Measurements from ENCODE around the gene CCDC15. TPM values are rescaled to one million over a fixed set of nuclear protein-coding genes. Genes with fewer than 3 reads are reported as not detected.
A peak's percentile ranks its signal among the peaks of the same experiment; 100 is the strongest.

CCDC15 gene
- total RNA-seq, 1 donor from 2014 or later = 2.9 TPM

DNA sequence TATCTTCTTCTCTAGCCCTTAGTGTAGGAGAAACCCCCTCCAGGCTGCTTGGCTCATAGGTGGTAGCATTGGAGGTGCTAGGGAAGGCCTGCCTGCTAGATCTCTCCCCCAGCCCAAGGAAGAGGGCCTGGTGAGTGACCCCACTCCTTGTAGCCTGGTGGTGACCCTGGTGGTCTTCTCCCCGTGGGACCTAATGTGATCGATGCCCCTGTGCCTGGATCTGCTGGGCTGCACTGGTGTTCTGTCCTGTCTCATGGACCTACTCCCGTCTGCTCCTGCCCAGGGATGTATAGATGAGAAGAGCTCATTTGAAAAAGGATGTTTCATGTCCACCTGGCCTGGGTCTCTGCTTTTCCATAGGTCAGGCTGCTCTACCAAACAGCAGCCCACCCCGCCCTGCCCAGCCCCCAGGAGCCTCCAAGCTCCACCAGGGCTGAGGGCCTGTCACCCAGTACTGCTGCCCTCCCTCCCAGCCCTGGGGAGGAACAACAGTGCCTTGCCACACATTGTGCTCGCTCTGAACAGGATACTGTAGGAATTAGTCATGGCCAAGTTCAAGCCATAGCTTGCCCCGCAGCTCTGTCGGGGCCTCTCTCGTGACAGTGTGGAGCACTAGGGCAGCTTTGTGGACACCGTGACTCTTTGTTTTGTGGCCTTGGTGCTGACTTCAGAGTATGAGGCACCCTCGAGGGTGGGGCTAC lies 128.8 kb downstream of the CCDC15 start:
- Histone ChIP-seq H3K27me3 (no peaks in the 10 kb centered on the region), H3K9me3 (no peaks in the 10 kb centered on the region), H3K27ac (peak overlapping the region; percentile 17), H3K36me3 (no peaks in the 10 kb centered on the region), H3K4me1 (peaks cover 20% of the 10 kb centered on the region), H3K4me3 (no peak overlapping the region)
- peak; percentile 25 to 64 for TF ChIP-seq POLR2AphosphoS5 (IDR thresholded peaks at IDR 0.05; ENCODE audit: insufficient read depth in 1 of 2, low read depth in 1 of 2)
- TF ChIP-seq, protein P1, sequence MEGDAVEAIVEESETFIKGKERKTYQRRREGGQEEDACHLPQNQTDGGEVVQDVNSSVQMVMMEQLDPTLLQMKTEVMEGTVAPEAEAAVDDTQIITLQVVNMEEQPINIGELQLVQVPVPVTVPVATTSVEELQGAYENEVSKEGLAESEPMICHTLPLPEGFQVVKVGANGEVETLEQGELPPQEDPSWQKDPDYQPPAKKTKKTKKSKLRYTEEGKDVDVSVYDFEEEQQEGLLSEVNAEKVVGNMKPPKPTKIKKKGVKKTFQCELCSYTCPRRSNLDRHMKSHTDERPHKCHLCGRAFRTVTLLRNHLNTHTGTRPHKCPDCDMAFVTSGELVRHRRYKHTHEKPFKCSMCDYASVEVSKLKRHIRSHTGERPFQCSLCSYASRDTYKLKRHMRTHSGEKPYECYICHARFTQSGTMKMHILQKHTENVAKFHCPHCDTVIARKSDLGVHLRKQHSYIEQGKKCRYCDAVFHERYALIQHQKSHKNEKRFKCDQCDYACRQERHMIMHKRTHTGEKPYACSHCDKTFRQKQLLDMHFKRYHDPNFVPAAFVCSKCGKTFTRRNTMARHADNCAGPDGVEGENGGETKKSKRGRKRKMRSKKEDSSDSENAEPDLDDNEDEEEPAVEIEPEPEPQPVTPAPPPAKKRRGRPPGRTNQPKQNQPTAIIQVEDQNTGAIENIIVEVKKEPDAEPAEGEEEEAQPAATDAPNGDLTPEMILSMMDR (IDR thresholded peaks at IDR 0.05) = no peak
- intact Hi-C loops (cut with DNase I) = loop anchor here (10.0 kb wide), 1 partner anchor 322 kb away; no protein-coding TSS in a partner anchor
- DNase-seq (ENCODE audit: extremely low spot score in 2 of 2) = peak; percentile 81 to 95

GRCh38 chr11:125083312-125084056 lies 129.5 kb downstream of the CCDC15 start:
- Histone ChIP-seq H3K4me1 (peaks cover 20% of the 10 kb centered on the region), H3K27me3 (no peaks in the 10 kb centered on the region), H3K36me3 (no peaks in the 10 kb centered on the region), H3K4me3 (no peak overlapping the region), H3K9me3 (no peaks in the 10 kb centered on the region), H3K27ac (peak overlapping the region; percentile 17)
- TF ChIP-seq POLR2AphosphoS5 (IDR thresholded peaks at IDR 0.05; ENCODE audit: insufficient read depth in 1 of 2, low read depth in 1 of 2) (no peak), POLR2A (IDR thresholded peaks at IDR 0.05) (no peak)
- TF ChIP-seq, protein P1 (IDR thresholded peaks at IDR 0.05) = no peak
- intact Hi-C loops (cut with DNase I) = loop anchor here (10.0 kb wide), 1 partner anchor 321 kb away; no protein-coding TSS in a partner anchor
- peak; percentile 72 to 91 for DNase-seq (ENCODE audit: extremely low spot score in 2 of 2)

- H3K36me3 ChIP-seq = no peaks in the 10 kb centered on the region
- no peaks in the 10 kb centered on the region for H3K27me3 ChIP-seq
- peaks cover 20% of the 10 kb centered on the region for H3K4me1 ChIP-seq
- TF ChIP-seq POLR2A (IDR thresholded peaks at IDR 0.05) (no peak), POLR2AphosphoS5 (IDR thresholded peaks at IDR 0.05; ENCODE audit: insufficient read depth in 1 of 2, low read depth in 1 of 2) (no peak)
- TF ChIP-seq, protein P1 (IDR thresholded peaks at IDR 0.05) = no peak
- DNase-seq (ENCODE audit: extremely low spot score in 2 of 2) = peak in 1 of 2 donors; percentile 79
- no peak overlapping the region for H3K4me3 ChIP-seq
- H3K27ac ChIP-seq = no peak overlapping the region
- H3K9me3 ChIP-seq = no peaks in the 10 kb centered on the region
- intact Hi-C loops (cut with DNase I) = loop anchor here (10.0 kb wide), 1 partner anchor 321 kb away; no protein-coding TSS in a partner anchor
Measured at GRCh38 chr11:125084057-125084416, 130.0 kb downstream of the CCDC15 start.

GRCh38 chr11:125084761-125085231 lies 130.8 kb downstream of the CCDC15 start:
- H3K36me3 ChIP-seq = no peaks in the 10 kb centered on the region
- DNase-seq (ENCODE audit: extremely low spot score in 2 of 2) = peak in 1 of 2 donors; percentile 79
- intact Hi-C loops (cut with DNase I) = loop anchor here (10.0 kb wide), 1 partner anchor 320 kb away; no protein-coding TSS in a partner anchor
- H3K27ac ChIP-seq = no peak overlapping the region
- H3K9me3 ChIP-seq = no peaks in the 10 kb centered on the region
- no peak overlapping the region for H3K4me3 ChIP-seq
- H3K27me3 ChIP-seq = no peaks in the 10 kb centered on the region
- H3K4me1 ChIP-seq = peaks cover 20% of the 10 kb centered on the region
- TF ChIP-seq POLR2AphosphoS5 (IDR thresholded peaks at IDR 0.05; ENCODE audit: insufficient read depth in 1 of 2, low read depth in 1 of 2) = no peak
- TF ChIP-seq POLR2A (IDR thresholded peaks at IDR 0.05) = no peak
- TF ChIP-seq, protein P1 (IDR thresholded peaks at IDR 0.05) = no peak

All from vagina (tissue), 2 donors.